A549 (cell line): ENCODE results near the gene NXN.

Experiments
- POLR2AphosphoS2 ChIP-seq: conservative IDR thresholded peaks from 2 replicates; pipeline ENCODE4 v1.6.1; 2012; ENCODE audit warnings: low read length, improper control_type of control experiment, inconsistent platforms
- REST ChIP-seq: fragments of 200-600 bp; sonication (generic); IDR thresholded peaks from 2 replicates; pipeline ENCODE4 v1.6.1; 2016; ENCODE audit warnings: antibody characterized with exemption, mild to moderate bottlenecking, moderate library complexity
- RNF2 ChIP-seq: fragments of 200-600 bp; sonication (generic); IDR thresholded peaks from 2 replicates; pipeline ENCODE4 v1.6.1; 2016; ENCODE audit warnings: low read depth, mild to moderate bottlenecking, antibody characterized with exemption, moderate library complexity, borderline replicate concordance
- TF ChIP-seq, protein P1 (sequence below): fragments of >200 bp; sonication (Bioruptor Twin); formaldehyde crosslinking; IDR thresholded peaks from 3 replicates; pipeline ENCODE4 v1.5.1; 2016
- TF ChIP-seq, protein P2 (sequence below): fragments of 450-650 bp; IDR thresholded peaks from 2 replicates; pipeline ENCODE4 v1.6.1; 2014; ENCODE audit warnings: antibody characterized with exemption

GRCh38 chr17:869086-869485, 110.5 kb downstream of the NXN start:
- TF ChIP-seq REST, result no peak
- TF ChIP-seq, protein P1, sequence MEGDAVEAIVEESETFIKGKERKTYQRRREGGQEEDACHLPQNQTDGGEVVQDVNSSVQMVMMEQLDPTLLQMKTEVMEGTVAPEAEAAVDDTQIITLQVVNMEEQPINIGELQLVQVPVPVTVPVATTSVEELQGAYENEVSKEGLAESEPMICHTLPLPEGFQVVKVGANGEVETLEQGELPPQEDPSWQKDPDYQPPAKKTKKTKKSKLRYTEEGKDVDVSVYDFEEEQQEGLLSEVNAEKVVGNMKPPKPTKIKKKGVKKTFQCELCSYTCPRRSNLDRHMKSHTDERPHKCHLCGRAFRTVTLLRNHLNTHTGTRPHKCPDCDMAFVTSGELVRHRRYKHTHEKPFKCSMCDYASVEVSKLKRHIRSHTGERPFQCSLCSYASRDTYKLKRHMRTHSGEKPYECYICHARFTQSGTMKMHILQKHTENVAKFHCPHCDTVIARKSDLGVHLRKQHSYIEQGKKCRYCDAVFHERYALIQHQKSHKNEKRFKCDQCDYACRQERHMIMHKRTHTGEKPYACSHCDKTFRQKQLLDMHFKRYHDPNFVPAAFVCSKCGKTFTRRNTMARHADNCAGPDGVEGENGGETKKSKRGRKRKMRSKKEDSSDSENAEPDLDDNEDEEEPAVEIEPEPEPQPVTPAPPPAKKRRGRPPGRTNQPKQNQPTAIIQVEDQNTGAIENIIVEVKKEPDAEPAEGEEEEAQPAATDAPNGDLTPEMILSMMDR, result no peak
- no peak for TF ChIP-seq POLR2AphosphoS2
- TF ChIP-seq RNF2, result no peak
- TF ChIP-seq, protein P2, sequence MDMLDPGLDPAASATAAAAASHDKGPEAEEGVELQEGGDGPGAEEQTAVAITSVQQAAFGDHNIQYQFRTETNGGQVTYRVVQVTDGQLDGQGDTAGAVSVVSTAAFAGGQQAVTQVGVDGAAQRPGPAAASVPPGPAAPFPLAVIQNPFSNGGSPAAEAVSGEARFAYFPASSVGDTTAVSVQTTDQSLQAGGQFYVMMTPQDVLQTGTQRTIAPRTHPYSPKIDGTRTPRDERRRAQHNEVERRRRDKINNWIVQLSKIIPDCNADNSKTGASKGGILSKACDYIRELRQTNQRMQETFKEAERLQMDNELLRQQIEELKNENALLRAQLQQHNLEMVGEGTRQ, result no peak
